ENCODE results near the gene METAP2.

- no peak for TF ChIP-seq CTCF (IDR thresholded peaks at IDR 0.05)
- TF ChIP-seq POLR2A (IDR thresholded peaks at IDR 0.05): no peak
Observed at GRCh38 chr12:95431120-95431519, 42.8 kb upstream of the METAP2 start.

All from Peyer's patch (tissue), 4 donors.